Smooth muscle cell of the brain vasculature (primary cell): ENCODE data around the gene CISD2.
A peak's percentile ranks its signal among the peaks of the same experiment; 100 is the strongest.
"Not testable (repeated sequence)": the region's sequence is repeated elsewhere in the genome, so short reads cannot be mapped to it uniquely, and the experiment has no call there.

Source experiments
- DNase-seq: peaks from one replicate; pipeline ENCODE4 v3.0.0-alpha.2; 2012; ENCODE audit warnings: low read depth, low spot score

Gene CISD2

GRCh38 chr4:102868781-102869568 lies at the start of gene CISD2:
Gene CISD2 (plus strand): TSS chr4:102868992. CDS start chr4:102869085, 93 bp downstream.
- peak; percentile 78 for DNase-seq

DNA sequence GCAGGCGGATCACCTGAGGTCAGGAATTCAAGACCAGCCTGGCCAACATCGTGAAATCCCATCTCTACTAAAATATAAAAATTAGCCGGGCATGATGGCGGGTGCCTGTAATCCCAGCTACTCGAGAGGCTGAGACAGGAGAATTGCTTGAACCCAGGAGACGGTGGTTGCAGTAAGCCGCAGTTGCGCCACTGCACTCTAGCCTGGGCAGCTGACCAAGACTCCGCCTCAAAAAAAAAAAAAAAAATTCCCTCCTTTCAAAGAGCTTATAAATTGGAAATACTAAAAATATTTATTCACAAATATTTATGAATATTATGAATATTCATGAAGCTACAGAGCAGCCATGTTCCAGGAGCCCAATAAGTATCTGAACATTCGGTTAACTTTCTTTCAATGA lies 49.7 kb upstream of the CISD2 start:
- DNase-seq, result not testable (repeated sequence)

DNA sequence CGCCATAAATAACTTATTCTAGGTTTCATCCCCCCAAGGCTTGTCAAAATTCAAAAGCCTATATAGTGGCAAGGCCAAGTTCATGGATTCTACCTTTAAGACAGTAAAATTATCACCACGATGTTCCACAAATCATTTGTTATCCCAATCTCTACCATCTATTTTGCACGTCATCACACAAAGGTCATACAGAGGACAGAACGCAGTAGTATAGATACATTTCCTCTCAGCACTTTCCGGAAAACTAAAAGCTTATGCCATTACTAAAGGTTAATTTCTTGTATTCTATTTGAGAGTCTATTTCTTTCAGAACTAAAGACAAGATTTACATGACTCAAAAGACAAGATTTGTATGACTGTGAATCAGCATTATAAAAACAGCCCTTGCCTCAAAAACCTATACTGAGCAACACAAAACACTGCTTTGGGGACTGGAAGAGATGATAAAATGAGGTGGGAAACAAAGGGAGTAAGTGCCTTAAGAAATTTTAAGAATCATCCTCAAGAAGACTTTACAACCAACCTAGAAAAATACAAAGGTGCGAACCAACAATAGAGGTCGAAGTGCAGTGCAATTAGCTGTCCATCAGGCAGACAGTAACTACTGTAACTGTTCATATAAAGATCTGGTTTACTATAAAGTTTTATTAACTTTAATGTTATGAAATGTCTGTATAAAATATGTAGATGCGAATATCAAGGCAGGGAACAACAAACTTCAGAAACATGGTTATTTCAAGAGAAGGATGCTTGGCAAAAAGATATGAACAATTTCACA lies 49.0 kb upstream of the CISD2 start:
- no peak for DNase-seq

GRCh38 chr4:102823464-102823863 lies 45.3 kb upstream of the CISD2 start:
- DNase-seq, result no peak

DNA sequence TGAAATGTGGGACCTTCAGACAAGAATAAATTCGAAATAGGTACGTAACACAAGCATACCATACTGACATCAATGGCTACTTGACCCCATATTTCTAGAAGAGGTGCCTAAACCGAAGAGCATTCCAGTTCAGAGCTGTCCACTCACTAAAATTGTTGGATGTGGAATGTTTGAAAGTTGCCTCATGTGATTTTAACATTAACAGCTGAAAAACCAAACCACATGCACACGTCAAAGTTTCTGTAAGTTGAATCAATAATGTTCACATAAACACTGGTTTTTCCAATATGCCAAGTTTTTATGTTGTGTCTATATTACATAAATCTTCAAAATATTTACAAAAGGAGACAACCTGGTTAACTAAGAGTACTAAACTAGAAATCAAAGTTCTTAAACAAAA lies 44.9 kb upstream of the CISD2 start:
- DNase-seq, result no peak

DNA sequence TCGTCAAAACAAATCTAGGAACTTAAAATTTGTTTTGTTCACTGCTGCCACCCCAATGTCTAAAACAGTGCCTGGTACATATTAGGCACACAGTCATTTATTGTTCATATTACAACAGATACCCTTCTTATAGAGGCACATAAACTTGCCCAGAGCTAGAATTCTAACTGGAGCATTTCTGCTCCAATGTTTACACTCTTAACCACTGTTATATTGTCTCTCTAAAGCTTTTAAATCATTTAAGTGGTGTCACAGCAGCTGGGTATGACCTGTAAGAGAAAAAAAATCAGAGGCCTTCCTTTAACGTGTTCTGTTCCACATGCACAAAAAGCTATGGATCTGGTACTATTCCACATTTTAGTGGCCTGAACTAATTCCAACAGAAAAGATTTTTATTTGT lies 44.4 kb upstream of the CISD2 start:
- DNase-seq, result no peak

DNA sequence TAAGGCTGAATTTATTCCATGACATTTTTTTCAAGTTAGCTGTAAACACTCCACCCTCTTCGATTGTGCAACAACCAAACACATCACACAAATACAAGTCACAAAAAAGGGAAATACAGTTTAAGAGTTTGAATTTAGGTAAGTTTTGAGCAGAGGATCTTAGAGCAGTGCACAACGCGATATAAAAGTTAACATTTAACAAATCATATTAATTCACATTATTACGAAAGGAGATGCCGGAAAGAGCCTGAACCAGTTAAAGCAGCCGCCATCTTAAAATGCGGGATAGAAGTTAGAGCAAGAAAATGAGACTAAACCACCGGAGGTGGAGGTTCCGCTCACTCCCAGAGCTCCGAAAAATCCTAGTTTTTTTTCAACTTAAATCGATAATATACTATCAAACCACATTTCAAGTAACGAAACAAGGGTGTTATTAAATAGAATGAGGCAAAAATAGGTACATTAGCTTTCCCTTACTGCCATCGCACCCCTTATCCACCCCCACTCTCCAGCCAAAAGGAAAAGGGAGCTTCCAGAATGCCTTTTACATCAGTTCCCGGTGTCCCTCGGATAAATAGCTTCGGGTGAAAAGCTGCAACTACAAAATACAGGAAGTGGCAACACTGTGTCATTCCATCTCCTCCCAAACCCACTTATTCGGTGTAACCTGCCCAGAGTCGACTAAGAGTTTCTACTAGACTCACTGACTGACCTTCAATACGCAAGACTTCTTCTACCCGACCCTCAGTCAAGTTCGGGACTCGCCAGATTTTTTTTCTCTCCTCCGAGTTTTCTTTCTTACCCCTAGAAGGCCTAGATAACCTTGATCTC lies 43.3 kb upstream of the CISD2 start:
- no peak for DNase-seq

DNA sequence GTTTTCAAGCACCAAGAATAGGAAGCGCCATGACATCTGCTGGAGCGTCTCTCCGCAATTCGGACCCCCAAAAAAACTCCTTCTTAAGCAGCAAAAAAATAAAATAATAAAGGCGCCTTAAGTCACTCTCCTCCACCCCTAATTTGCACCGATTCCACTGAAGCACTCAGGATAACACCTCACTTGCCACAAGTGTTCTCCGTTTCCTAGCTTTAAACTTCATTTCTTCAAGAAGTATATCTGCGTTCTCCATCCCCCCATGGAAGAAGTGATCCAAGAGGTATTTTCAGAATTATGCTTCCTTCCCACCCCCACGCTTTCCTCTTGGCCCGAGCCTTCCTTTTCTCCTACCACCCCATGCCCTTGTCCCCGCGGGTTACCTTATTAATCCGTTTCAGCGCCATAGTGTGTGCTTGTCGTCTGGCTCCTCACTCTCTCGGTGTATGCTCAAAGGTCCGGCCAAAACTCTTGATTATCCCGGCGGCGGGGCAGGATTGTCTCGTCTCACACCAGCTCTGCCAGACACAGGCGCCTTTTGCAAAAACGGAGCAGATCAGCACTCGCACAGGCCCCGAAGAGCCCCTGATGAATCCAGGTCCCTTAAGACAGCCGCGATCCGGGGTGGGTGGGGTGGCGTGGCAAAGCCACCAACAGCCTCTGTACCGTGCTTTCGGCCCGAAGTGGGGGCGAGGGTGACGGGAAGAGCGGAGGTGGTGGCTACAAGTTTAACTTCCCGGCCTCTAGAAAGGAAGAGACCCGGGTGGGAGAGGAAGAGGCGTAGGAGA lies 42.5 kb upstream of the CISD2 start:
- DNase-seq, result no peak

GRCh38 chr4:102826890-102827673 lies 41.7 kb upstream of the CISD2 start, which contains the start of gene UBE2D3:
Gene UBE2D3 (minus strand): TSS chr4:102827551. CDS start chr4:102826508, 1,043 bp downstream.
- peak; percentile 87 for DNase-seq

DNA sequence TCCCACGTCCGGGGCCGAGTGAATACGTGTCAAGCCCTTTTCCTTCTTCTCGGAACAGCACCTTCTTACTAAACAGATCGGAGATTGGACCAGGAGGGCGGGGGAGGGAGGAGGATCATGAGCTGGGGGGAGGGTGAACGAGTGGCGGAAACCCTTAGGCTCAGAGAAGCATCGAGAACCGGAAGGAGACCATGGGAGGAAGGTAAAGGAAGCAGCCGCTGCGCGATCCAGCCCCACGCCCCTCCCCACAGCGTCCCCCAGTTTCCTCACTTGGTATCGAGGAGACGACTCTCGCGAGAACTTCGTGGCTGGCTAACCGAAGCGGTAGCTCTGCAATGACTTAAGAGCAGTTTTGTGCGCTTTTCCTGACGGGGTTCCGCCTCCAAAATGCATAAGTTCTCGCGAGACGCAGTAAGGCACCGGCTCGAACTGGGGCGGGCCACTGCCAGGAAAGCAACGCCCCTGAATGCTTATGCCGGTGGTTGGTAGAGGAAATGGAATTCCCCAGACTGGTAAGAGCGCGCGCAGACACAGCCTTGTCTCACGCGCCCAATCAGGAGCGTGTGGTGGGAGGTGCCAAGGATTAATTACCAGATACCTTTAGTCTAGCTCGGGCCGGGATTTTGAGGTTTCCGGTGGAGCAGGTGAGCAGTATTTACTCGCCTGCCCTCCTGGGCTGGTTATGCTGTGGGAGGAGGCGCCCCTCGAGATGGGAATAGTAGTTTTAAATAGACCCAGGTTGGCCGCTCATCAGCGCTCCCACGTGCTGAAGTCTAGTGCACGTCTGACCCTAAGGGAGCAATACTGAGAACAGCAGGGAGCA lies 40.9 kb upstream of the CISD2 start:
- peak; percentile 100 for DNase-seq

DNA sequence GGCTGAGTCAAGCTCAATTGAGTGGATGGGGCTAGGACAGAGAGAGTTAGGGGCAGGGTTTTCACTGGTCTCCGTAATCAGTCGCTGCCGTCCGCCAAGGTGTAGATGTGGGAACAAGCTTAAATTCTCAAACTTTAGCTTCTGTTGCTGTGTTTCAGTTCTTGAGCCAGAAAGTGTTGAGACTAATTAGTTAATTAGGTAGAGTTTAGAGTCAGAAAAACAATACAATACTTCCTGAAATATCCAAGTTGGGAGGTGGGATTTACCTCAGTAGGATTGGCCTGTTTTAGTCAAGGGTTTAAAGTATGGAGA lies 40.3 kb upstream of the CISD2 start:
- no peak for DNase-seq

DNA sequence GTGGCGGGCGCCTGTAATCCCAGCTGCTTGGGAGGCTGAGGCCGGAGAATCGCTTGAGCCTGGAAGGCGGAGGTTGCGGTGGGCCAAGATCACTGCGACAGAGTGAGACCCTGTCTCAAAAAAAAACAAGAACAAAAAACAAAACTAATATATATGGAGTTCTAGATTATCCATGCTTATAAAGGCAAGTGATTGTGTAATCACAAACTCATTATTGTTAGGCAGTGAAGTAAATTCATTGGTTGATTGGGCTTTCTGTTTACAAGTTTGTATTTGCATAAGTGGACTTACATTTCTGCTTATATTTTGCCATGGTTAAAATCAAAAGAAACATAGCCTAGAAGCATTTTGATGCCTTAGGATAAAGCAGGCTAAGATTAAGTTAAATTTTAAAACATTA lies 39.0 kb upstream of the CISD2 start:
- no peak for DNase-seq

DNA sequence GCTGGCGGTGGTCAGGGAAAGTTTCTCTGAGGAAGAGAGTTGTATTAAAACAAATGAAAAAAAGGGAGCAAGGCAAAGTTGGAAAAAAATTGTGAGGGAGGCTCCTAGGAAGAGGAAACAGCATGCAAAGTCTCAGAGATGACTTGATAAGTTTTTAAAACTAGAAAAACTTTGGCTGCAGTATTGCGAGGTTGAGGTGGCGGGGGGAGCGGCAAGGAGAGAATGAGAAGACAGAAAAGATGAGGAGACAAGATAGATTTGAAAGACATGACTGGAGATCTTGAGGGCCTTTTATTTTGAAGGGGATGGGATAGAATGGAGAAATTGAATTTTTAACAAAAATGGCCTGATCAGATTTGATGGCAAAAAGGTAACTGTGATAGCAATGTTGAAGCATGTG lies 36.7 kb upstream of the CISD2 start:
- no peak for DNase-seq

DNA sequence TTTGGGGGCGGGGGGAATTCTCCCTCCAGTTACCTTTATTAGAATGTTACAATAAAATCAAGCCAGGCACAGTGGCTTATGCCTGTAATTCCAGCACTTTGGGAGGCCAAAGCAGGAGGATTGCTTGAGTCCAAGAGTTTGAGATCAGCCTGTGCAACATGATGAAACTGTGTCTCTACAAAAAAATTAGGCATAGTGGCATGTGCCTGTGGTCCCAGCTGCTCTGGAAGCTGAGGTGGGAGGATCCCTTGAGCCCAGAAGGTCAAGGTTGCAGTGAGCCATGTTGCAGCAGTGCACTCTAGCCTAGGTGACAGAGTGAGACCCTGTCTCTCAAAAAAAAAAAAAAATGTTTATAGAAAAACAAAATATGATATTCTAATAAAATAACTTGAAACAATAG lies 36.1 kb upstream of the CISD2 start:
- no peak for DNase-seq

- DNase-seq, result no peak
Measured at GRCh38 chr4:102836596-102836995, 32.2 kb upstream of the CISD2 start.

DNA sequence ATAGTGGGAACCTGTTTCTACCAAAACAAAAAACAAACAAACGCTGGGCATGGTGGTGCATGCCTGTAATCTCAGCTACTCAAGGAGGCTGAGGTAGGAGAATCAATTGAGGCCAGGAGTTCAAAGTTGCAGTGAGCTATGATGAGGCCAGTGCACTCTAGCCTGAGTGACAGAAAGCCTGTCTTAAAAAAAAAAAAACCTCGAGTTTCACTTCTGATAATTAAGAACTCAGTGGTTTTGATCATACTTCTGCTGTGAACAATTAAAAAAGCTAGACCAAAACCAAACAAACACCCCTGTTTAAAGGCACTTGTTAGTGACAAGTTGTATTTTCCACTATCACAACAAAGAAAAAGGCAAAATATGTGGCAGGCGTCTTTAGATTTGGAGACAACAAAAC lies 26.4 kb upstream of the CISD2 start:
- no peak for DNase-seq

GRCh38 chr4:102843273-102843672 lies 25.5 kb upstream of the CISD2 start:
- DNase-seq, result no peak

DNA sequence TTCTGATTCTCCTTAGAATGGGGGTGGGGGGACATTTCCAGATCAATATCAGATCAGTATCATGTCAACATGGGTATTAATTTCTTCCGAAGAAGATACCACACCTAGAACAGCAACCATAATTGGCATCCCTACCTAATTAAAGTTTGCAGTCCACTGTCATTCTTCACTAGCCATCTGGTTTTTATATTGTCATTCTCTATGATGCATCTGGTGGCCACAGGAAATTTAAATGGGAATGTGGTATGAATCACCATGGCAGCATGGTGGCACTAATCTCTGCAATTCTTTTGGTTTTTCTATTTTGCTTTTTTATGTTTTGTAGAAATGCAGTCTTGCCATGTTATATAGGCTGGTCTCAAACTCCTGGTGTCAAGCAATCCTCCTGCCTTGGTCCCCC lies 24.9 kb upstream of the CISD2 start:
- no peak for DNase-seq

- DNase-seq, result no peak
Measured at GRCh38 chr4:102847687-102848086, 21.1 kb upstream of the CISD2 start.
